Type B pancreatic cell (in vitro differentiated cells): Measurements from ENCODE around the gene MICALL2. TPM values are rescaled to one million over a fixed set of nuclear protein-coding genes. Genes with fewer than 3 reads are reported as not detected.

Source experiments
- DNase-seq: peaks from one replicate; pipeline ENCODE4 v3.0.0; 2021; ENCODE audit warnings: mixed read lengths; ENCODE audit not compliant: unreplicated experiment; ENCODE audit errors: extremely low spot score
- H3K27ac Mint-ChIP-seq: 2 replicates; pipeline ENCODE4 v1.8.0; 2021; ENCODE audit warnings: mild to moderate bottlenecking, mixed read lengths
- H3K27me3 Mint-ChIP-seq: 2 replicates; pipeline ENCODE4 v1.8.0; 2021; ENCODE audit warnings: mixed read lengths
- H3K36me3 Mint-ChIP-seq: 2 replicates; pipeline ENCODE4 v1.8.0; 2021; ENCODE audit warnings: mixed read lengths
- H3K4me1 Mint-ChIP-seq: one replicate; pipeline ENCODE4 v1.8.0; 2021; ENCODE audit warnings: mixed read lengths; ENCODE audit not compliant: unreplicated experiment
- H3K4me3 Mint-ChIP-seq: 2 replicates; pipeline ENCODE4 v1.8.0; 2021; ENCODE audit warnings: mild to moderate bottlenecking, mixed read lengths
- H3K9me3 Mint-ChIP-seq: 2 replicates; pipeline ENCODE4 v1.8.0; 2021; ENCODE audit warnings: mixed read lengths
- CTCF ChIP-seq: fragments of 200-600 bp; sonication (generic); conservative IDR thresholded peaks from 2 replicates; pipeline ENCODE4 v1.5.0; 2021; ENCODE audit warnings: antibody characterized with exemption, mild to moderate bottlenecking
- total RNA-seq: library from RNA; stranded (reverse); gene quantifications from 2 replicates; pipeline ENCODE4 v1.2.1, GENCODE V29; 2021; ENCODE audit warnings: low replicate concordance

MICALL2 gene
- total RNA-seq, 1 donor from 2014 or later: 12.3 TPM

- no peaks in the 10 kb centered on the region for H3K9me3 Mint-ChIP-seq
- TF ChIP-seq CTCF: no peak
- DNase-seq: no peak
- no peak overlapping the region for H3K4me3 Mint-ChIP-seq
- no peak overlapping the region for H3K27ac Mint-ChIP-seq
- no peaks in the 10 kb centered on the region for H3K36me3 Mint-ChIP-seq
- no peaks in the 10 kb centered on the region for H3K4me1 Mint-ChIP-seq
- no peaks in the 10 kb centered on the region for H3K27me3 Mint-ChIP-seq
These were observed 18.6 kb downstream of the MICALL2 start for GRCh38 chr7:1440620-1441019.

GRCh38 chr7:1439373-1440363 is 19.6 kb downstream of the MICALL2 start:
- no peak for TF ChIP-seq CTCF
- Mint-ChIP-seq H3K4me1 (no peaks in the 10 kb centered on the region), H3K4me3 (no peak overlapping the region), H3K36me3 (no peaks in the 10 kb centered on the region), H3K27ac (no peak overlapping the region), H3K27me3 (no peaks in the 10 kb centered on the region), H3K9me3 (no peaks in the 10 kb centered on the region)
- no peak for DNase-seq

DNA sequence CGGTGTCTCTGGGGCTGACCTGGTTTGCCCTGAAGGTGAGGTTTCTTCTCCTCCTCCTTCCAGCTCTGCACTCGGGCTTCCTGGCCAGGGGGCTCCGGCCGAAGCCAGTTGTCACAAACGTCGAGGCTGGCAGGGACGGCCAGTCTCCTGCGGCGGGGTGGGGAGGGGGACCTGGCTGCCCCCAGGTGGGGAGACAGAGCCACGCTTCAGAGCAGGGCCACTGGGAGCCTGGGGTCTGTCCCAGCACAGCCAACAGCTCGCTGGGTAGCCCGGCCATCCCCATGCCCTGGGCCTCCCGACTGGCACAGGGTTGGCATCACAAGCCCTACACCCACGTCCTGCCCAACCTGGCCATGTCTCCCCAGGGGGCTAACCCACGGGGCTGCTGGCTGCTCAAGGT is 20.4 kb downstream of the MICALL2 start:
- no peak overlapping the region for H3K4me3 Mint-ChIP-seq

DNA sequence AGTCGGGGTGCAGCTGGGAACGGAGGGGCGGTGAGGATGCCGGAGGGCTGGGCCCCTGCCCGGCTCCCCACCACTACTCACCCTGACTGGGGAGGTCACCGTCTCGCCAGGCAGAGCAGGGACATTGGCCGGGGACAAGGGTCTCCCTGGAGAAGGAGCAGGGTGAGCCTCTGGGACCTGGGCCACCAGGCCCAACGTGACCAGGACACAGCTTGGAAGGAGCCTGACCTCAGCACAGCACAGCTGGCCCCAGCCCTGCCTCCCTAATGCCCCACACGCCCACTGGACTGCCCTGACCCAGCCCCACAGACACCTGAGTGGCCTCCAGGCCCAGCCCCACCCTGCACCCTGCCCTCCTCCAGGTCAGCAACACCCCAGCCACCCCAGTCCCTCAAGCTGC is 21.1 kb downstream of the MICALL2 start:
- Mint-ChIP-seq H3K27ac (no peak overlapping the region), H3K9me3 (no peaks in the 10 kb centered on the region), H3K4me3 (no peak overlapping the region), H3K4me1 (no peaks in the 10 kb centered on the region), H3K36me3 (no peaks in the 10 kb centered on the region), H3K27me3 (no peaks in the 10 kb centered on the region)
- TF ChIP-seq CTCF: no peak
- no peak for DNase-seq

More for the DNA sequence above, 20.4 kb downstream of the MICALL2 start:
- H3K27ac Mint-ChIP-seq: no peak overlapping the region
- H3K27me3 Mint-ChIP-seq: no peaks in the 10 kb centered on the region
- H3K36me3 Mint-ChIP-seq: no peaks in the 10 kb centered on the region
- H3K9me3 Mint-ChIP-seq: no peaks in the 10 kb centered on the region
- no peaks in the 10 kb centered on the region for H3K4me1 Mint-ChIP-seq
- no peak for DNase-seq
- TF ChIP-seq CTCF: no peak

- no peak overlapping the region for H3K4me3 Mint-ChIP-seq
These were observed 22.0 kb downstream of the MICALL2 start for GRCh38 chr7:1437155-1437880.

More at GRCh38 chr7:1437155-1437880, 22.0 kb downstream of the MICALL2 start:
- H3K9me3 Mint-ChIP-seq: no peaks in the 10 kb centered on the region
- H3K4me1 Mint-ChIP-seq: peaks cover 2% of the 10 kb centered on the region
- no peak overlapping the region for H3K27ac Mint-ChIP-seq
- TF ChIP-seq CTCF: no peak
- peaks cover 2% of the 10 kb centered on the region for H3K27me3 Mint-ChIP-seq
- H3K36me3 Mint-ChIP-seq: no peaks in the 10 kb centered on the region
- DNase-seq: no peak
